Neural progenitor cell (in vitro differentiated cells): ENCODE measurements around the gene SYNPR. TPM values are rescaled to one million over a fixed set of nuclear protein-coding genes. Genes with fewer than 3 reads are reported as not detected.

Experiments
- DNase-seq: peaks from one replicate; pipeline ENCODE4 v3.0.0-alpha.2; 2016; ENCODE audit warnings: low spot score
- H2AFZ ChIP-seq: fragments of 200-600 bp; sonication (generic); replicated peaks from 2 replicates; pipeline ENCODE4 v1.6.1; 2016; ENCODE audit warnings: antibody characterized with exemption
- H3F3A ChIP-seq: fragments of 200-600 bp; sonication (generic); 2 replicates; pipeline ENCODE4 v1.6.1; 2016; ENCODE audit warnings: antibody characterized with exemption, low read depth
- H3K27ac ChIP-seq: fragments of 200-600 bp; sonication (generic); 2 replicates; pipeline ENCODE4 v1.5.1; 2016; ENCODE audit warnings: mild to moderate bottlenecking
- H3K27me3 ChIP-seq: fragments of 200-600 bp; sonication (generic); 2 replicates; pipeline ENCODE4 v1.6.1; 2016; ENCODE audit warnings: mild to moderate bottlenecking, moderate library complexity
- H3K36me3 ChIP-seq: fragments of 200-600 bp; sonication (generic); 2 replicates; pipeline ENCODE4 v1.5.1; 2016
- H3K4me1 ChIP-seq: fragments of 200-600 bp; sonication (generic); 2 replicates; pipeline ENCODE4 v1.6.1; 2016; ENCODE audit warnings: mixed run types
- H3K4me2 ChIP-seq: fragments of 200-600 bp; sonication (generic); 2 replicates; pipeline ENCODE4 v1.6.1; 2016
- H3K4me3 ChIP-seq: fragments of 200-600 bp; sonication (generic); 2 replicates; pipeline ENCODE4 v1.5.1; 2016
- H3K79me2 ChIP-seq: fragments of 200-600 bp; sonication (generic); 2 replicates; pipeline ENCODE4 v1.6.1; 2016; ENCODE audit warnings: low read depth
- H3K9ac ChIP-seq: fragments of 200-600 bp; sonication (generic); 2 replicates; pipeline ENCODE4 v1.6.1; 2016
- H3K9me3 ChIP-seq: fragments of 200-600 bp; sonication (generic); 2 replicates; pipeline ENCODE4 v1.5.1; 2016; ENCODE audit warnings: low read depth
- H4K20me1 ChIP-seq: fragments of 200-600 bp; sonication (generic); 2 replicates; pipeline ENCODE4 v1.6.1; 2016; ENCODE audit warnings: low read depth
- H3K27ac Mint-ChIP-seq: 3 replicates; pipeline ENCODE4 v1.8.0; 2021; ENCODE audit warnings: mixed read lengths
- H3K27me3 Mint-ChIP-seq: 2 replicates; pipeline ENCODE4 v1.8.0; 2022; ENCODE audit warnings: low read depth, mild to moderate bottlenecking, inconsistent platforms, moderate library complexity, mixed read lengths; ENCODE audit not compliant: insufficient read depth
- H3K36me3 Mint-ChIP-seq: 3 replicates; pipeline ENCODE4 v1.8.0; 2021; ENCODE audit warnings: mixed read lengths
- H3K4me1 Mint-ChIP-seq: 3 replicates; pipeline ENCODE4 v1.8.0; 2021; ENCODE audit warnings: mixed read lengths
- H3K4me3 Mint-ChIP-seq: 3 replicates; pipeline ENCODE4 v1.8.0; 2021; ENCODE audit warnings: mild to moderate bottlenecking, moderate library complexity, mixed read lengths
- H3K9me3 Mint-ChIP-seq: 3 replicates; pipeline ENCODE4 v1.8.0; 2020; ENCODE audit warnings: mixed read lengths
- EZH2 ChIP-seq: fragments of 200-600 bp; sonication (generic); IDR thresholded peaks from 2 replicates; pipeline ENCODE4 v1.6.1; 2017; ENCODE audit warnings: antibody characterized with exemption, mild to moderate bottlenecking, moderate library complexity
- EZH2phosphoT487 ChIP-seq: fragments of 200-600 bp; sonication (generic); IDR thresholded peaks from 2 replicates; pipeline ENCODE4 v1.6.1; 2017; ENCODE audit warnings: antibody characterized with exemption
- total RNA-seq: library from RNA; depleted of rRNA; stranded (reverse); fragments of >200 nt; gene quantifications from 2 replicates; pipeline ENCODE4 v1.2.3, GENCODE V29; 2015; ENCODE audit warnings: low replicate concordance
- TF ChIP-seq, protein P1 (sequence below): fragments of 200-600 bp; sonication (generic); IDR thresholded peaks from 2 replicates; pipeline ENCODE4 v1.5.1; 2017; ENCODE audit warnings: antibody characterized with exemption, mild to moderate bottlenecking

Gene SYNPR
- total RNA-seq, 1 donor from 2014 or later = 0.30 TPM

DNA sequence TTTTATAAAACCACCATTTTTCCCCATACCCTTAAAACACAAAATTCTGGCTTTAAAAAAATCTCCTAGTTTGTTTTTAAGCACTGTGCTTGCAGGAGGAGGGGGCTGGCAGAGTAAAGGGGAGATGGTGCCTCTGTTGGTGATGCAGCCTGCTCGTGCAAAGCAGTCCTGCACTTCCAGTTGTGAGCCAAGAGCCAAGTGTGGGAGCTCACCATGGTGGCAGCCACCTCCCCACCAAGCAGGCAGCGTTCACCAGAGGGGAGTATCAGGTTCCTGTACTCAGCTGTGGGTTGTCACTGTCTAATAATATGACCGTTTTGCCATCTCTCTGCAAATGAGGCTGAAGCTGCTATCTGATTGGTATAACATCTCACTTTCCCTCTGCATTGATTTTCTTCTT lies 164.8 kb downstream of the SYNPR start:
- no peaks in the 10 kb centered on the region for H3K79me2 ChIP-seq
- no peaks in the 10 kb centered on the region for H3K36me3 ChIP-seq
- Mint-ChIP-seq H3K36me3 (no peaks in the 10 kb centered on the region), H3K4me1 (peaks cover 41% of the 10 kb centered on the region), H3K9me3 (no peaks in the 10 kb centered on the region), H3K4me3 (no peak overlapping the region), H3K27me3 (peaks cover 2% of the 10 kb centered on the region), H3K27ac (no peak overlapping the region)
- no peak for TF ChIP-seq EZH2phosphoT487
- no peak for TF ChIP-seq EZH2
- H3K27me3 ChIP-seq = no peaks in the 10 kb centered on the region
- H3K4me3 ChIP-seq = no peak overlapping the region
- peaks cover 7% of the 10 kb centered on the region for H4K20me1 ChIP-seq
- H3F3A ChIP-seq = peaks cover 20% of the 10 kb centered on the region
- DNase-seq = no peak
- no peak overlapping the region for H3K4me2 ChIP-seq
- peaks cover 23% of the 10 kb centered on the region for H3K4me1 ChIP-seq
- H2AFZ ChIP-seq = no peak overlapping the region
- no peaks in the 10 kb centered on the region for H3K9me3 ChIP-seq
- no peak overlapping the region for H3K9ac ChIP-seq
- H3K27ac ChIP-seq = no peak overlapping the region

DNA sequence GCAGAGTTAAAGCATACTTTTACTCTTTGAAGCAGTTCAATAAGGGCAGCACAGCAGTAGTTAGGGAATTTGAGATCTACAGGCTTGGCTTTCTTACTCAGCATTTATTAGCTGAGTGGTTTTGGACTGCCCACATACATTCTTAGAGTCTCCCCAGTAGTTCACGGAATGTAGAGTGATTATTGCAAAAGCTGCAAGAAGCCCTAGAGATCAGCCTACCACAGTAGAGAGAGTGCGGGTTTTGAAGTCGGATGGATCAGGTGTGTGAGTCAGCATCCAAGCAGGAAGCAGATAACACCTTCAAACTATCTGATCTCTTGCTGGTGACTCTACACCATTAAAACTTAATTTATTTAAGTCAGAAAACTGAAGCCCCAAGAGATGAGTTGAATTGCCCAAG lies 171.9 kb downstream of the SYNPR start:
- no peaks in the 10 kb centered on the region for H3K36me3 Mint-ChIP-seq
- Histone ChIP-seq H4K20me1 (no peaks in the 10 kb centered on the region), H3K4me1 (no peaks in the 10 kb centered on the region), H2AFZ (no peak overlapping the region), H3K27ac (no peak overlapping the region), H3K36me3 (no peaks in the 10 kb centered on the region), H3K4me3 (no peak overlapping the region), H3F3A (no peaks in the 10 kb centered on the region), H3K9me3 (no peaks in the 10 kb centered on the region), H3K4me2 (no peak overlapping the region), H3K79me2 (no peaks in the 10 kb centered on the region), H3K27me3 (no peaks in the 10 kb centered on the region), H3K9ac (no peak overlapping the region)
- DNase-seq = no peak
- no peak for TF ChIP-seq EZH2
- TF ChIP-seq, protein P1, sequence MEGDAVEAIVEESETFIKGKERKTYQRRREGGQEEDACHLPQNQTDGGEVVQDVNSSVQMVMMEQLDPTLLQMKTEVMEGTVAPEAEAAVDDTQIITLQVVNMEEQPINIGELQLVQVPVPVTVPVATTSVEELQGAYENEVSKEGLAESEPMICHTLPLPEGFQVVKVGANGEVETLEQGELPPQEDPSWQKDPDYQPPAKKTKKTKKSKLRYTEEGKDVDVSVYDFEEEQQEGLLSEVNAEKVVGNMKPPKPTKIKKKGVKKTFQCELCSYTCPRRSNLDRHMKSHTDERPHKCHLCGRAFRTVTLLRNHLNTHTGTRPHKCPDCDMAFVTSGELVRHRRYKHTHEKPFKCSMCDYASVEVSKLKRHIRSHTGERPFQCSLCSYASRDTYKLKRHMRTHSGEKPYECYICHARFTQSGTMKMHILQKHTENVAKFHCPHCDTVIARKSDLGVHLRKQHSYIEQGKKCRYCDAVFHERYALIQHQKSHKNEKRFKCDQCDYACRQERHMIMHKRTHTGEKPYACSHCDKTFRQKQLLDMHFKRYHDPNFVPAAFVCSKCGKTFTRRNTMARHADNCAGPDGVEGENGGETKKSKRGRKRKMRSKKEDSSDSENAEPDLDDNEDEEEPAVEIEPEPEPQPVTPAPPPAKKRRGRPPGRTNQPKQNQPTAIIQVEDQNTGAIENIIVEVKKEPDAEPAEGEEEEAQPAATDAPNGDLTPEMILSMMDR = no peak
- no peak for TF ChIP-seq EZH2phosphoT487
- H3K9me3 Mint-ChIP-seq = no peaks in the 10 kb centered on the region
- no peaks in the 10 kb centered on the region for H3K27me3 Mint-ChIP-seq
- peaks cover 9% of the 10 kb centered on the region for H3K4me1 Mint-ChIP-seq
- H3K4me3 Mint-ChIP-seq = no peak overlapping the region
- no peak overlapping the region for H3K27ac Mint-ChIP-seq

DNA sequence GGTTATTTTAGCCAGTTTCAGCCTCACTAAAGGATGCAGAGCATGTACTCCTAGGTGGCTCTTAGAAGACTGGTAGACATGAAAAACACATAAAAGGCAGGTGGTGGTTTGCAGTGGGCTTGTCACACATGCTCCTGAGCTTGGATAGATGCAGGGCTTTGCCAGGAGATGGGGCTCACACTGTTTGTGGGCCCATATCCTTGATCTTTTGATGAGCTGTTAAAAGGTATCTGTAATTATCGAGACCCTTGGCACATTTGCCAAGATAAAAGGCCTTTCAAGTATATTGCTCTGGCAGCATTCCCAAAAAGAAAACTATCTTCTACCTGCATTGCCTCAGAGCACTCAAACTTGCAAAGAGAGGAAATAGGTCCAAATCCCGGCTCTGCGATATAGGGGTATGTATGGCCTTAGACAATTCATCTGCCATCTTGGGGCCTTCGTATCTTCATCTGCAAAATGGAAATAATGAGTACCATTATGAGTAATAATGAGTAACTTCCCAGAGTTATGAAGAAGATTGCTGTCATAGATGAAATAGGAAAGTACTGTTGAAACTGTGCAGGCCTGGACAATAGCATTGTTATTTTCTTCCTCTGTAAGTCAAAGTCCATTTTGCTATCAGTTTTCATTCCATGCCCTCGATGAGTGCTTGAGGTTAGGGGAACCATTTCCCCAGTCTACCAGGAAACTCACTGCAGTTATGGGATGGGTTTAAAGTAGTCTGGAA lies 172.7 kb downstream of the SYNPR start:
- H3K27ac Mint-ChIP-seq = no peak overlapping the region
- peaks cover 10% of the 10 kb centered on the region for H3K4me1 Mint-ChIP-seq
- Histone ChIP-seq H3K4me2 (no peak overlapping the region), H3K9ac (no peak overlapping the region), H3K9me3 (no peaks in the 10 kb centered on the region), H2AFZ (no peak overlapping the region), H3K79me2 (no peaks in the 10 kb centered on the region), H3K4me3 (no peak overlapping the region), H3F3A (no peaks in the 10 kb centered on the region), H3K36me3 (no peaks in the 10 kb centered on the region), H3K4me1 (no peaks in the 10 kb centered on the region), H3K27me3 (no peaks in the 10 kb centered on the region), H3K27ac (no peak overlapping the region), H4K20me1 (no peaks in the 10 kb centered on the region)
- H3K36me3 Mint-ChIP-seq = no peaks in the 10 kb centered on the region
- TF ChIP-seq EZH2 (no peak), EZH2phosphoT487 (no peak)
- TF ChIP-seq, protein P1 = no peak
- H3K27me3 Mint-ChIP-seq = no peaks in the 10 kb centered on the region
- no peaks in the 10 kb centered on the region for H3K9me3 Mint-ChIP-seq
- no peak for DNase-seq
- H3K4me3 Mint-ChIP-seq = no peak overlapping the region

DNA sequence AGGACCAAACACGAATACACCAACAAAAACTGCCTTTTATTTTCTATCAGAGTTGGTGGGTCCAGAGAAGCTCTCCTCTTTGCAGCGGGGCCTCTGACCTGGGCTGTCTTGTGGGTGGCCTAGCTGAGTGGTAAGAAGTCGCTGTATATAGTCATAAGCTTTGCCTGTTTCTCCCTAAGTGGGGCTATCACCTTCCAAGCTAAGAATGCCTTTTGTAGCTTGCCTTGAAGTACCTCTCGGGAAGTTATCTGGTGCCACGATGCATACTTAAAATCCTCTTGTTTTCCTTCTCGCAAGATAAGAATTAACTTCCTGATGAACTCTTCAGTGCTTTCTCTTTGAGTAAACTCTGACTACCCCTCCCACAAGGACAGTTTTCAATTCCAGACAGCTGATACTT lies 178.8 kb downstream of the SYNPR start:
- Mint-ChIP-seq H3K9me3 (no peaks in the 10 kb centered on the region), H3K4me3 (no peak overlapping the region), H3K27me3 (no peaks in the 10 kb centered on the region), H3K27ac (no peak overlapping the region), H3K36me3 (no peaks in the 10 kb centered on the region), H3K4me1 (peaks cover 2% of the 10 kb centered on the region)
- H3K27me3 ChIP-seq = no peaks in the 10 kb centered on the region
- H3K4me2 ChIP-seq = no peak overlapping the region
- TF ChIP-seq, protein P1 = no peak
- TF ChIP-seq EZH2 = no peak
- TF ChIP-seq EZH2phosphoT487 = no peak
- no peak overlapping the region for H2AFZ ChIP-seq
- no peaks in the 10 kb centered on the region for H3K79me2 ChIP-seq
- H3F3A ChIP-seq = no peaks in the 10 kb centered on the region
- H3K36me3 ChIP-seq = no peaks in the 10 kb centered on the region
- H3K4me1 ChIP-seq = no peaks in the 10 kb centered on the region
- DNase-seq = no peak
- H3K27ac ChIP-seq = no peak overlapping the region
- H3K9me3 ChIP-seq = no peaks in the 10 kb centered on the region
- H3K9ac ChIP-seq = no peak overlapping the region
- H4K20me1 ChIP-seq = no peaks in the 10 kb centered on the region
- no peak overlapping the region for H3K4me3 ChIP-seq
